HG02798 (cell line): ENCODE measurements around the gene DIP2B.
"Not testable (repeated sequence)": the region's sequence is repeated elsewhere in the genome, so short reads cannot be mapped to it uniquely, and the experiment has no call there.

Experiments
- ATAC-seq: cut with Tn5 transposase; IDR thresholded peaks from one replicate; pipeline ENCODE4 v1.9.1; 2021; ENCODE audit warnings: mild to moderate bottlenecking; ENCODE audit not compliant: unreplicated experiment, poor library complexity

The DIP2B gene

DNA sequence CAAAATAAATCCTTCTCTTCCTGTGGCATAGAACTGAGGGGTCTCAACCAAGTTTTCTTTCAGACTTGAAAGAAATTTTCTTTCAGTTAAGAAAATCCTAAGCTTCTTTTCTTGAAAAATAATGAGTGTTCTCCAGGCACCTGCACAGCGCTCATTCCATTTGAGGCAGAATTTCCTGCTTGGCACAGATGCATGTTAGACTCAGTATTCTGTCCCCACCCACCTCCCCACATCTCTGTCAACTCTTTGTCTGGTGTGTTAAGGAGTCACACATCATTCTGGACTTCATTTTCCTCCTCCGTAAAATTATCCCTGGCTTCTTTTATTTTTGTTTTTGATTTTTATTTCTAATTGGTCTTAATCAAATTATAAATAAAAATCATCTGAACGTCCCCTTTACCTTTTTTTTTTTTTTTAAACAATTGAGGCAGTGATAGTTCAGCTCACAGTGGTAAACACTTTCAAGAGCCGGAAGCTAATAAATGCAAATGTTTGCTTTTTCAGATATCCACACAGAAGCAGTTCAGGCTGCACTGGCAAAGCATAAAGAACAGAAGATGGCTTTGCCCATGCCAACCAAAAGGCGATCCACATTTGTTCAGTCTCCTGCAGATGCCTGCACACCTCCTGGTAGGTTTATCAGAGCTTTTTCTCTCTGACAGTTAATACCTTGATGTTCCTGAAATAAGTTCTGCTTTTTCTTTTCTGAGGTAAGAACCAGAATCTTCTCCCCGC lies 155.1 kb downstream of the DIP2B start:
- ATAC-seq, result no peak

DNA sequence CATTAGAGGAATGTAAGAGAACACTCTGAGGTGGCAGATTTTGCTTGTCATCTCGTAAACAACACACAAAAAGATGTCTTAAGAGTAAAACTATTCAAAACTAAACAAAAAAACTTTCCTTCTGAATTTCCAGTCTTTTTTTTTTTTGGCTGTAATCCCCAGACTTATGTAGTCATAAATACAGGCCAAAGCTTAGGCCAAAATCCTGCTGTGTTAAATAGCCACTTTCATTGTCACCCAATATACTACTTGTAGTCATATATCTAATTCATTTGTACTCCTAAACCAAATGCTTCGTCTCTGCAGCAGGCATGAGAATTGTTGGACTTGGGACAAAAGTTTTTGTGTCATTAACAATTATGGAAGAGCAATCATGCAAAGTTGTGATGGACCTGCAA lies 155.6 kb downstream of the DIP2B start:
- no peak for ATAC-seq

DNA sequence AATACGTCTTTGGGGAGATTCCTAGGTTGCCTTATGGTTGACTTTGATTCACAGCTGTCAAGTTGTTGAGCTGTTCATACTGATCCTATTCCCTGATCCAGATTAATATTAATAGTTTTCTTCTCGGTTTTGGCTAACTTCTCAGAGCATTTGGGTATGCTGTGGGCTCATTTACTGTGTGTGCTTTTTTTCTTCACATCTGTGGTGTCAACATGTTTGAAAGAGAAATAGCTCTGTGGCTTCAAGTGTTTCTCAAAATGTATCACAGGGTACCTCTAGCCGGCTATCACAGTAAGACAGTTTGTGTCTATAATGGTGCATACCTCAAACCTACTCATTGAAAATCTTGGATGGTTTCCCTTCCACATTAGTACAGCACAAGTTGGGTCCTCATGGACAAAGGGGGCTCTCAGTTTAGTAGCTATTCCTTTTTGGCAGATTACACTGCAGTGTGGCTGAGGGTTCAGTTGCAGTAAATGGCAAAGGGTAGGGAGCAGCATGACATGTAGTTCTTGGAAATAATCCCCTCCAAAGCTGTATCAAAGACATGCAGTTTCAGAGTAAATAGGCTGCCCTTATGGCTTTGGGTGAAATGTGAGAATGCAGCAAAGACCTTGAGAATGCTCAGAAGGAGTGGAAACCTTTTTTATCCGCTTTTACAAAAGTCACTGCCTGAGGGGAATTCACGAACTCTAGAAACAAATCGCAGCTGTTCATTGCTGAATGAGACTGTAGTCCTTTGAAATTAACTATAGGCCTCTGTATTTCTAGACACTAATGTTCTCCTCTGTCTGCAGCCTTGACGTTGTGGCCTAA lies 156.7 kb downstream of the DIP2B start:
- ATAC-seq, result peak; percentile 60

DNA sequence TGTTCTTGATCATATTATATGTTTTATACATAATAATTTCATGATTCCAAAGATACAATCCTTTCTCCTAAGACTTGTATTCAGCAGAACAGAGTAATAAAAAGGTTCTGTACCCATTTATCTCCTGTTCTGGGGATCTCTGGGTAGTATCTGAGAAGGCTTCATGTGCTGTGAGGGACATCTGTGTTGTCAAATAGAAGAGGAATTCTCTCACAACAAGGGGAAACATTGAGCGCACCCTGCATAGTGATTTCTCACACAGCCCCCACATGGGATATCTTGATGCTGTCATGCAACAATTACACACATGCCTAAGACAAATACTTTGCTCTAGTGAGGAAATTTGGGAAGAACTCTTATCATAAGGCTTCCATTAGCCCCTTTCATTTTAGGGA lies 157.3 kb downstream of the DIP2B start:
- no peak for ATAC-seq

DNA sequence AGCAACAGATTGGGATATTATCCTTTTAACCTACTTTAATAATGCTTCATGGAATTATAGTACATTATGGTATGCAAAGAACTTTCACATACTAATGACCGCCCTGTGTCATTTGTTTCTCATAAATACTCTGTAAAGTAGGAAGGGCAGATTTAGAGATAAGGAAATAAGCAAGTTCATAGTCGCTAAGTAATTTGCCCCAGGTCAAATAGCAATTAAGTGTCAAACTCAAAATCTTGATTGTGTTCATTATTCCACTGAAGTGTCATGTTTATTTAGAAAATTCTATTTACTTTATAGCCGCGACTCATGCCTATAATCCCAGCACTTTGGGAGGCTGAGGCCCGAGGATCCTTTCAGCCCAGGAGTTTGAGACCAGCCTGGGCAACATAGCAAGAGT lies 160.4 kb downstream of the DIP2B start:
- ATAC-seq, result no peak

DNA sequence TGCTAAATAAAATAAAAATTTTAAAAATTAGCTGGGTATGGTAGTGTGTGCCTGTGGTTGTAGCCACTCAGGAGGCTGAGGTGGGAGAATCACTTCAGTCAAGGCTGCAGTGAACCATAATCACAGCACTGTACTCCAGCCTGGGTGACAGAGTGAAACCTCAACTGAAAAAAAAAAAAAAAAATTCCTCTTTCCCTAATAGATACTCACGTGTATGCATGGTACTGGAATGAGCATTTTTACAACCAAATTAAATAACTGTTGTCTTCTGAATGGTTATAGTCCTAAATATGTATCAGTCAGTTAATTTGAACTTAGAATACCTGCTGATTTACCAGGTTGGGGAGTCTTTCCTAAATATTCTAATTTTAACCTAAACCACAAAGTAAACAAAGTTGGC lies 160.8 kb downstream of the DIP2B start:
- ATAC-seq, result no peak

DNA sequence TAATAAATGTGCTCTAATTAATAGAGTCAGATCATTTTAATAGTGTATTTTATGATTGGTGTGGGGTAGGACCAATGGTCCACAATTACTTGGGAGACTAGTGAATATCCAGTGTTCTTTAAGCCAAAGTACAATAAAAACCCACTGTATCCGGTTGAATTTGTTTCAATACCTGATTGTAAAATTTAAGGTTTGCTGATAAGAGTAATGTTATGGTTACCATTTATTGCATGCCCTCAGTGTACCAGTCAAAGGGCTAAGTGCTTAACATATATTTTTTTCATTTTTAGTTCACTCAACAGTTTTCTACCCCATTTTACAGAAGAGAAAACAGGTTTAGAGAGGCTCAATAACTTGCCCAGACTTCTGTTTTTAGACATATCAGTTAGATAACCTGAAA lies 161.2 kb downstream of the DIP2B start:
- no peak for ATAC-seq

DNA sequence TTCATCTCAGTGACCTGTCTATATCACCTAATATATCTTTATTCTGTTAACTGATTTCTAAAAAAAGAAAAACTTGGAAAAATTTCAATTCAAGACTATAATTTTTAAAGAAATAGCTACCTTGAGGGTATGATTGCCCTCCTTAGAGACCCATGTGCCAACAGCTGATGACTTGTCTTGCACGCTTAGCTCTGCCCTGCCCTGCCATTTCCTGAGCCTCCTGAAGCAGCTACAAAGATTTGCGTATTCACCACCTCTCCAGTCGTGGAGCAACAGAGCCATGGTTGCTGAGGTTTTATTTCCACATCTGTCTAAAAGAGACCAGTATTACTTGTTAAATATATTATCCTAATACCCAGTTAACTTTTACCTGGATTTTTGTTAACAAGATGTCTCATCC lies 167.4 kb downstream of the DIP2B start:
- ATAC-seq, result no peak

DNA sequence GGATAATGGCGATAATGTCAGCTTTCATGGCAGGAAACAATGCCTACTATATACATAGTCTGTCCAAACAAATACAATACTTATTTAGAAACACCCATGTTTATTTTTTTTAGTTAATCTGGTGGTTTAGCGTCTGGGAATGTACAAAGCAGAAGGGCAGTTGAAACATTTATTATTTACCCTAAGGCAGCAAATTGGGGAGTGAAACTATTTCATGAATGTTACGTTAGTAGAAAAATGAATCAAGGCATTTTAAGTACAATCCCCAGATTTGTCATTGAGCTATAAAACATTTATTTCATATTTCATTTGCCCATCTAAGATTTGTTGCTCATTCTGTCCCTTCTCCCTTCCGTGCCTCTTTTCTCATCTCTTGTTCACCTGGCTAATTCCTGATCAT lies 172.0 kb downstream of the DIP2B start:
- no peak for ATAC-seq

DNA sequence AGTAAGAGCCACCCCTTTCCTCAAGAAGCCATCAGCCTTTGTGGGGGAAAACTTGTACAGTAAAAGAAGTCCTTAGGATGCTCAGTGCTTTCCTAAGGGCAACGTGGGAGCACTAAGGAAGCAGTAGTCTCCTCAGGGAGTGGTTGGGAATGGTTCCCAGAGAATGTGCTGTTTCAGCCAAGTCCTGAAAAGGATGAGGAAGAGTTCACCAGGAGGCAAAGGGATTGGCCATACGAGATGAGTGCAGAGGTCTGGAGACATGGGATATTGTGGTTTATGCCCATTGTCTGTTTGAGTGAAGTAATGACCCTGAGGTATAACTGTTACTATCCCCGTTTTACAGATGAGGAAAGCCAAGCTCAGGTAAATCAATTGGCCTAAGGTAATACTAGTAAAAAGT lies 173.1 kb downstream of the DIP2B start:
- ATAC-seq, result no peak

DNA sequence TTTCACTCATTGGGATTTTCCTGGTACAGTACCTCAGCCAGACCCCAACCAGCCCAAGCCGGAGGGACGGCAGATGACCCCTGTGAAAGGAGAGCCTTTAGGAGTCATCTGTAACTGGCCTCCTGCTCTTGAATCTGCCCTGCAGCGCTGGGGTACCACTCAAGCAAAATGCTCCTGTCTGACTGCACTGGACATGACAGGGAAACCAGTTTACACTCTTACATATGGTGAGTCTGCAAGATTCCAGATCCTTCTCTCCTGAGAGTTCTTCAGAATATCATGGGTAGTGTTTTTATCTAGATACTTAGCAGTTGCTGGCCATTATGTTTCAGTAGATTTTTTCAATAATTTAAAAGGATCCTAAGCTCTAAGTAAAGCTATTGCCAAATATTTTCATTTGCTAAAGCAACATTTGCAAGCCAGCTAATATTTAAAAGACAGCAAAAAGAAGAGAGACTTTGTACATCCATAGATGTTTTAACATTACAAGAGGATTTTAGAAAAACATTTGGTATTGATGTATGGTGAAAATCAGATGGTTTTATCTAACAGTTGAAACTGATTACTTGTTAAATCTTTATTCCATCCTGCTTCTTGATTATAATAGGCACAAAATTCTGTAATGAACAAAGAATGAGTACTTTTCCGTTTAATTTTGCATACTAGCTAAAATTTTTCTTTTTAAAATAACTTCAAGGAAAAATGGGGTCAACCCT lies 174.0 kb downstream of the DIP2B start:
- no peak for ATAC-seq

DNA sequence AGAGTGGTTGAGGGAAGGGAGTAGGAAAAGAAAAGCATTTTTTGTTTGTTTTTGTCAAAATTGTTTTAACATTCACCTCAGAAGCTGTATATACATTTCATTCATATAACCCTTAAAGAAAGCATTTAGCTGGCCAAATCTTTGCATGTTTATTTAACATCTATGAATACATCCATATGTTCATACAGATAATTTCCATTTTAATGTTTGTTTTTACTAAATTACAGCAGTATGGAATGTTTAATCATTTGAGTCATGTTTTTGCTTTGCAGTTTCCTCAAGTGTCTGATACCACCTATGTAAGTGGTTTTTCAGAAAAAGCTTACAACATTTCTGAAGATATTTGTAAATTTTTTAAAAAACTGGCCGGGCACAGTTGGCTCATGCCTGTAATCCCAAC lies 174.8 kb downstream of the DIP2B start:
- no peak for ATAC-seq

DNA sequence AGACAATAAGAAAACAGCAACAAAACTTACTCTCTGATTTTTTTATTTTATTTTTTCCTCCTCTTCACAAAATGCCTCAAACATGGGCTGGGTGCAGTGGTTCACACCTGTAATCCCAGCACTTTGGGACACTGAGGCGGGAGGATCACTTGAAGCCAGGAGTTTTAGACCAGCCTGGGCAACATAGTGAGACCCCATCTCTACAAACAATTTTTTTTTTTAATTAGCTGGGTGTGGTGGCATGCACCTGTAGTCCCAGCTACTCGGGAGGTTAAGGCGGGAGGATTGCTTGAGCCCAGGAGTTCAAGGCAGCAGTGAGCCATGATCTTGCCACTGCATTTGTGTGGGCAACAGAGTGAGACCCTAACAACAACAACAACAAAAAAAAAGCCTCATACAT lies 176.3 kb downstream of the DIP2B start:
- ATAC-seq, result not testable (repeated sequence)

DNA sequence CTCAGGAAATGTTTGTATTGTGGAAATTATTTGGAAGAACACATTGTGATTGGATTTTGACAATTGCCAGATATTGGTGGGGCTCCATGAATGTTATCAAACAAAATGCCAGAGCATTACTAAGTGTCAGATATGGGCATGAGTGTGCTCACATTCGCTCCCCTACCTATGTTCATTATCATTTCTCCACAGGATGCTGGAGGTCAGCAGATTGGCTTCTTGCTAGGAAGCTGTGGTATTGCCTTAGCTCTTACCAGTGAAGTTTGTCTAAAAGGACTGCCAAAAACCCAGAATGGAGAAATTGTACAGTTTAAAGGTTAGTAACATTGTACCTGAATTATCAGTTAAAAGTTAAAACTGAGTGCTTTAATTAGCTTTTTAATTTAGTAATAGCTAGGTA lies 180.9 kb downstream of the DIP2B start:
- ATAC-seq, result no peak

DNA sequence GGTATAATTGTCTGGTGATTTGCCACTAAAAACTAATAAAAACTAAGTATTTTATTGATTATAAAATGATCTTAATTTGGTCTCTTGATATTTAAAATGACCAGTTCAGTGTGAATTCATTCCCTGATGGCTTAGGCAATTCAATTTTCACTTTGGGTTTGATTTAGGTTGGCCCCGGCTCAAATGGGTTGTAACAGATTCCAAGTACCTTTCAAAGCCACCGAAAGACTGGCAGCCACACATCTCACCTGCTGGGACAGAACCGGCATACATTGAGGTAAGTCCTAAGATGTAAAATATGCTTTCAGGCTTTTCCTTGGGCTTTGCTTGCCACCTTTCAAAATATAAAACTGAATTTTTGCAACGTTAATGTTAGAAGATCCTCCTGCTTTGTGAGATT lies 181.6 kb downstream of the DIP2B start:
- no peak for ATAC-seq

DNA sequence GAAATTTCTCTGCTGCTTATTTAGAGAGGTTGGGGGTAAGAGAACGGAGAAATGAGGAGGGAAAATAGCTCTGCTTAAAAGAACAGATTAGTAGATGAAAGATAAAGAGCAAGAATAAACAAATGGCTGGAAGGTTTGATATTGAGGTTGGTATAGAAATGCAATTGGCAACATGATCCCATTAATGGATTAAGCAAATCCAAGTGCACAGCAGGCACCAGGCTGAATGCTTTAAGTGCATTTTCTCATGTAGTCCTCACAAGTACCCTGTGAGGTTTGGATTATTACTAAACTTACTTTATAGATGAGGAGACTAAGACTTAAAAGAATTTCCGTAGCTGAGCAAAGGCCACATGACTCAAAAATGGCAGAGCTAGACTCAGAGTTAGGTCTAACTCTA lies 182.2 kb downstream of the DIP2B start:
- ATAC-seq, result no peak

DNA sequence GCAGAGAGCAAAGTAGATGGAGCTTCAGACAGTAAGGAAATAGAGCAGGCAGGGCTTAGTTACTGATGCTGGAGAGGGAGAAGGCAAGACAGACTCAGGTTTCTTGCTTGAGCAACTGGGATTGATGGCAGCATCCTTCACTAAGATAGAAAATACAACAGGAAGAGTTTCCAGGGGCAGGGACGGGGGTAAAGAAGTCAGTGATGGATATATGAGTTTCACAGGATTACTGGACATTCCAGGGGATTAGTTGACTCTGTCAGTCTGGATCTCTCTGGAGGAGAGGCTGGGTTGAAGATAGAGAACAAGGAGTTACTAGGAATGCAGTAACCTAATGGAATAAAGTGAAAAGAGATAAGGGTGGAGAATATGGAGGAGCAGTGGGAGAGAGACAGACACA lies 184.7 kb downstream of the DIP2B start:
- no peak for ATAC-seq

DNA sequence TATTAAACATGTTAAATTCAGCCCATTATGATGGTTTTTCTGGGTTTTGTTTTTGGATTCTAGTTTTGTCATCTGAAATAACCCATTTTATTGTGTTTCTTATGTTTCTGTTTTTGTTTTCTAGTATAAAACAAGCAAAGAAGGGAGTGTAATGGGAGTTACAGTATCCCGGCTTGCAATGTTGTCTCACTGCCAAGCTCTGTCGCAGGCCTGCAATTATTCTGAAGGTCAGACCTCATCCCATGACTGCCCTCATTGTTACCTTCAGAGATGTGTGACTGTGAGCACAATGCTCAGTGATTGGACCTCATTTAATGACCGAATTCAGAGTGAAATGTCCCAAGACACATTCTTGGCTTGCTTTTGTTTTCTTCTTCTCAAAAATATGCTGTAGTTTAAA lies 186.1 kb downstream of the DIP2B start:
- ATAC-seq, result no peak

DNA sequence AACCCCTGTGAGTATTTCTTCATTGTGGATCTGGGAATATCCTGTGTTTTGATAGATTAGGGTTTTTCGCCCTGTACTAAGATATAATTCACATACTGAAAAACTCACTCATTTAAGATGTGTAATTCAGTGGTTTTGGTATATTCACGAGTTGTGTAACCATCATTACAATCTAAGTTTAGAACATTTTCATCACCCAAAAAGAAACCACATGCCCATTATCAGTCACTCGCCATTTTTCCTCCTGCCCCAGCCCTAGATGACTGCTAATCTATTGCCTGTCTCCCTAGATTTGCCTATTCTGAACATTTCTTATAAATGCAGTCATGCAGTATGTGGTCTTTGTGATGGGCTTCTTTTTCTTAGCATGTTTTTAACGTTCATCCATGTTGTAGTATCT lies 191.2 kb downstream of the DIP2B start:
- ATAC-seq, result no peak

DNA sequence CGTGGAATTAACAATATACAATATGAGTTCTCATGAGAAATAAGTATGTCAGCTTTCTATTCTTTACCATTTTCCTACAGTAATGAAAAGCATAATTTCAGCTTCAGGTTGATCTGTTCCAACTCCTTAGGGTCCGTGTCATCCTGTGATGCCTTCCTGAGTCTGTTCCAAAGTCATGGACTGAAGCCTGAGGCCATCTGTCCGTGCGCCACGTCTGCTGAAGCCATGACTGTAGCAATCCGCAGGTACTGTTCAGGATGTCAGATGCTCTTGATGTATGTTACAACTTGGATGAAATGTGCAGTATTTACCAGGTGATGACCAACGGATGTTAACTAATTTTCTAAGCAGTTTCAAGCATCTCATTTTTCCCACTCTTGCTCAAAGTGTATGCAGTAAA lies 192.1 kb downstream of the DIP2B start:
- no peak for ATAC-seq

DNA sequence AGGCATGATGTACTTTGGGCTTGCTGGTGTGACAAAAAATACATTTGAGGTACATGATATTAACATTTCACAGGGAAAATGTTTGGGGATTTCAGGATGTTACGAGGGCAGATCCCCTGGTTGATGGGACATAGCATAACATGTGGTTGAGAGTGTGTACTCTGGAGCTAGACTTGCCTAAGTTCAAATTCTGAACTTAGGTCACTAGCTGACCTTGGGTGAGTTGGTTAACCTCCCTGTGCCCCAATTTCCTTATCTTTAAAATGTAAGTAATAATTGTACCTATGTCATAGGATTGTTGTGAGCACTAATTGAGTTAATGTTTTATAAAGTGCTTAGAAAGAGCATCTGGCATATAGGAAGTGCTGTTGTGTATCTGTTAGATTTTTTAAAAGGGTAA lies 194.4 kb downstream of the DIP2B start:
- ATAC-seq, result no peak
